ENCODE results near the gene APCDD1L.

APCDD1L gene

GRCh38 chr20:58519940-58520712 is 4.9 kb upstream of the APCDD1L start:
- Histone ChIP-seq H3K9me2 (replicated peaks; ENCODE audit: low read depth, low read length) (no peaks in the 10 kb centered on the region), H4K20me1 (ENCODE audit: insufficient read depth, low read length, poor library complexity, severe bottlenecking) (no peaks in the 10 kb centered on the region), H3K4me1 (ENCODE audit: insufficient read depth, low read length, poor library complexity, severe bottlenecking) (no peaks in the 10 kb centered on the region), H3K9ac (ENCODE audit: low read depth, low read length, poor library complexity, severe bottlenecking) (no peak overlapping the region), H3K79me2 (ENCODE audit: insufficient read depth, low read length) (no peaks in the 10 kb centered on the region), H3K4me2 (ENCODE audit: low read depth, low read length, poor library complexity, severe bottlenecking) (no peak overlapping the region), H3K9me3 (ENCODE audit: insufficient read depth, low read depth, low read length) (no peaks in the 10 kb centered on the region), H3K4me3 (ENCODE audit: low read length, poor library complexity, severe bottlenecking) (no peak overlapping the region), H2AFZ (ENCODE audit: low read length) (no peak overlapping the region), H3F3A (ENCODE audit: low read depth) (no peaks in the 10 kb centered on the region), H3K36me3 (ENCODE audit: insufficient read depth, low read length) (no peaks in the 10 kb centered on the region), H3K27me3 (ENCODE audit: insufficient read depth, low read length, poor library complexity, severe bottlenecking) (no peaks in the 10 kb centered on the region)
- no peak for TF ChIP-seq EZH2phosphoT487 (IDR thresholded peaks at IDR 0.05; ENCODE audit: borderline replicate concordance)
- TF ChIP-seq, protein P1, sequence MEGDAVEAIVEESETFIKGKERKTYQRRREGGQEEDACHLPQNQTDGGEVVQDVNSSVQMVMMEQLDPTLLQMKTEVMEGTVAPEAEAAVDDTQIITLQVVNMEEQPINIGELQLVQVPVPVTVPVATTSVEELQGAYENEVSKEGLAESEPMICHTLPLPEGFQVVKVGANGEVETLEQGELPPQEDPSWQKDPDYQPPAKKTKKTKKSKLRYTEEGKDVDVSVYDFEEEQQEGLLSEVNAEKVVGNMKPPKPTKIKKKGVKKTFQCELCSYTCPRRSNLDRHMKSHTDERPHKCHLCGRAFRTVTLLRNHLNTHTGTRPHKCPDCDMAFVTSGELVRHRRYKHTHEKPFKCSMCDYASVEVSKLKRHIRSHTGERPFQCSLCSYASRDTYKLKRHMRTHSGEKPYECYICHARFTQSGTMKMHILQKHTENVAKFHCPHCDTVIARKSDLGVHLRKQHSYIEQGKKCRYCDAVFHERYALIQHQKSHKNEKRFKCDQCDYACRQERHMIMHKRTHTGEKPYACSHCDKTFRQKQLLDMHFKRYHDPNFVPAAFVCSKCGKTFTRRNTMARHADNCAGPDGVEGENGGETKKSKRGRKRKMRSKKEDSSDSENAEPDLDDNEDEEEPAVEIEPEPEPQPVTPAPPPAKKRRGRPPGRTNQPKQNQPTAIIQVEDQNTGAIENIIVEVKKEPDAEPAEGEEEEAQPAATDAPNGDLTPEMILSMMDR (conservative IDR thresholded peaks at IDR 0.05; ENCODE audit: low read length) = no peak

- Histone ChIP-seq H3K9me2 (replicated peaks; ENCODE audit: low read depth, low read length) (no peaks in the 10 kb centered on the region), H3K4me2 (ENCODE audit: low read depth, low read length, poor library complexity, severe bottlenecking) (no peak overlapping the region), H4K20me1 (ENCODE audit: insufficient read depth, low read length, poor library complexity, severe bottlenecking) (no peaks in the 10 kb centered on the region), H3K9me3 (ENCODE audit: insufficient read depth, low read depth, low read length) (no peaks in the 10 kb centered on the region), H3K4me1 (ENCODE audit: insufficient read depth, low read length, poor library complexity, severe bottlenecking) (no peaks in the 10 kb centered on the region), H3K27me3 (ENCODE audit: insufficient read depth, low read length, poor library complexity, severe bottlenecking) (no peaks in the 10 kb centered on the region), H3K36me3 (ENCODE audit: insufficient read depth, low read length) (no peaks in the 10 kb centered on the region), H3K79me2 (ENCODE audit: insufficient read depth, low read length) (no peaks in the 10 kb centered on the region), H3F3A (ENCODE audit: low read depth) (no peaks in the 10 kb centered on the region), H3K4me3 (ENCODE audit: low read length, poor library complexity, severe bottlenecking) (no peak overlapping the region), H2AFZ (ENCODE audit: low read length) (no peak overlapping the region), H3K9ac (ENCODE audit: low read depth, low read length, poor library complexity, severe bottlenecking) (no peak overlapping the region)
- TF ChIP-seq, protein P1 (conservative IDR thresholded peaks at IDR 0.05; ENCODE audit: low read length) = no peak
- no peak for TF ChIP-seq EZH2phosphoT487 (IDR thresholded peaks at IDR 0.05; ENCODE audit: borderline replicate concordance)
Measured at GRCh38 chr20:58518896-58519593, 3.8 kb upstream of the APCDD1L start.

- H3K36me3 ChIP-seq (ENCODE audit: insufficient read depth, low read length) = no peaks in the 10 kb centered on the region
- no peak overlapping the region for H2AFZ ChIP-seq (ENCODE audit: low read length)
- H3K9me3 ChIP-seq (ENCODE audit: insufficient read depth, low read depth, low read length) = no peaks in the 10 kb centered on the region
- no peak overlapping the region for H3K9ac ChIP-seq (ENCODE audit: low read depth, low read length, poor library complexity, severe bottlenecking)
- no peaks in the 10 kb centered on the region for H3K4me1 ChIP-seq (ENCODE audit: insufficient read depth, low read length, poor library complexity, severe bottlenecking)
- no peaks in the 10 kb centered on the region for H3K27me3 ChIP-seq (ENCODE audit: insufficient read depth, low read length, poor library complexity, severe bottlenecking)
- H3K4me3 ChIP-seq (ENCODE audit: low read length, poor library complexity, severe bottlenecking) = no peak overlapping the region
- no peaks in the 10 kb centered on the region for H3F3A ChIP-seq (ENCODE audit: low read depth)
- no peaks in the 10 kb centered on the region for H3K9me2 ChIP-seq (replicated peaks; ENCODE audit: low read depth, low read length)
- H3K4me2 ChIP-seq (ENCODE audit: low read depth, low read length, poor library complexity, severe bottlenecking) = no peak overlapping the region
- H3K79me2 ChIP-seq (ENCODE audit: insufficient read depth, low read length) = no peaks in the 10 kb centered on the region
- TF ChIP-seq EZH2phosphoT487 (IDR thresholded peaks at IDR 0.05; ENCODE audit: borderline replicate concordance) = no peak
- TF ChIP-seq, protein P1 (conservative IDR thresholded peaks at IDR 0.05; ENCODE audit: low read length) = no peak
- H4K20me1 ChIP-seq (ENCODE audit: insufficient read depth, low read length, poor library complexity, severe bottlenecking) = no peaks in the 10 kb centered on the region
Measured at GRCh38 chr20:58518387-58518786, 3.2 kb upstream of the APCDD1L start.

Measured in Loucy (cell line).